Testis (tissue), 3 donors: ENCODE measurements around the gene CNTFR. TPM values are rescaled to one million over a fixed set of nuclear protein-coding genes. Genes with fewer than 3 reads are reported as not detected.

Experiments used
- DNase-seq: peaks from one replicate; pipeline ENCODE4 v3.0.0-alpha.2; 2019
- H3K27ac ChIP-seq, 2 donors: fragments of 200-600 bp; sonication (generic); one replicate each; pipeline ENCODE4 v1.5.1; 2019
- H3K27me3 ChIP-seq: fragments of 200-600 bp; sonication (generic); one replicate; pipeline ENCODE4 v1.5.1; 2019
- H3K36me3 ChIP-seq: fragments of 200-600 bp; sonication (generic); one replicate; pipeline ENCODE4 v1.5.1; 2017; ENCODE audit warnings: low read depth; ENCODE audit errors: missing control alignments
- H3K4me1 ChIP-seq: fragments of 200-600 bp; sonication (generic); one replicate; pipeline ENCODE4 v1.5.1; 2019
- H3K4me3 ChIP-seq, 2 donors: fragments of 200-600 bp; sonication (generic); one replicate each; pipeline ENCODE4 v1.5.1; 2017 to 2019
- H3K9me3 ChIP-seq: fragments of 200-600 bp; sonication (generic); one replicate; pipeline ENCODE4 v1.5.1; 2017
- POLR2A ChIP-seq: fragments of 450-650 bp; IDR thresholded peaks from one replicate; pipeline ENCODE4 v1.6.1; 2017; ENCODE audit warnings: antibody characterized with exemption, mild to moderate bottlenecking, moderate library complexity
- WGBS, 2 donors: methylation state at CpG; one replicate each; pipeline ENCODE4 v1.1.5; 2018; 5-methylcytosine and 5-hydroxymethylcytosine counted together
- intact Hi-C: fragments of 100-400 bp; cut with DNase I; formaldehyde crosslinking; loops from one replicate; pipeline ENCODE4 v1.15.1; 2023; ENCODE audit warnings: low total_unique reads
- polyA plus RNA-seq: library from polyadenylated mRNA; stranded (reverse); fragments of 350-450 nt; fragmentation: Illumina TruSeq; extraction: RNeasy Lipid Tissue Mini Kit (QIAGEN cat#74804); gene quantifications from one replicate; pipeline ENCODE4 v1.2.3, GENCODE V29; 2014; ENCODE audit warnings: low read depth, low replicate concordance; ENCODE audit not compliant: insufficient read depth
- total RNA-seq, 2 donors: library from RNA; depleted of rRNA; stranded (reverse); fragments of >200 nt; gene quantifications; one replicate each; pipeline ENCODE4 v1.2.3, GENCODE V29; 2016
- TF ChIP-seq, protein P1 (sequence below), 3 experiments: fragments of 450-650 bp in 2 of 3; fragments of 200-600 bp in 1 of 3; sonication (generic) in 1 of 3; IDR thresholded peaks; one replicate each; pipeline ENCODE4 v1.5.1; 2016 to 2019; ENCODE audit warnings: antibody characterized with exemption in 3 of 3, mild to moderate bottlenecking in 2 of 3, moderate library complexity in 1 of 3

CNTFR gene
- total and polyA plus RNA-seq, 3 donors from 2014 or later, result 11.8 to 16.0 (median 16.0) TPM

DNA sequence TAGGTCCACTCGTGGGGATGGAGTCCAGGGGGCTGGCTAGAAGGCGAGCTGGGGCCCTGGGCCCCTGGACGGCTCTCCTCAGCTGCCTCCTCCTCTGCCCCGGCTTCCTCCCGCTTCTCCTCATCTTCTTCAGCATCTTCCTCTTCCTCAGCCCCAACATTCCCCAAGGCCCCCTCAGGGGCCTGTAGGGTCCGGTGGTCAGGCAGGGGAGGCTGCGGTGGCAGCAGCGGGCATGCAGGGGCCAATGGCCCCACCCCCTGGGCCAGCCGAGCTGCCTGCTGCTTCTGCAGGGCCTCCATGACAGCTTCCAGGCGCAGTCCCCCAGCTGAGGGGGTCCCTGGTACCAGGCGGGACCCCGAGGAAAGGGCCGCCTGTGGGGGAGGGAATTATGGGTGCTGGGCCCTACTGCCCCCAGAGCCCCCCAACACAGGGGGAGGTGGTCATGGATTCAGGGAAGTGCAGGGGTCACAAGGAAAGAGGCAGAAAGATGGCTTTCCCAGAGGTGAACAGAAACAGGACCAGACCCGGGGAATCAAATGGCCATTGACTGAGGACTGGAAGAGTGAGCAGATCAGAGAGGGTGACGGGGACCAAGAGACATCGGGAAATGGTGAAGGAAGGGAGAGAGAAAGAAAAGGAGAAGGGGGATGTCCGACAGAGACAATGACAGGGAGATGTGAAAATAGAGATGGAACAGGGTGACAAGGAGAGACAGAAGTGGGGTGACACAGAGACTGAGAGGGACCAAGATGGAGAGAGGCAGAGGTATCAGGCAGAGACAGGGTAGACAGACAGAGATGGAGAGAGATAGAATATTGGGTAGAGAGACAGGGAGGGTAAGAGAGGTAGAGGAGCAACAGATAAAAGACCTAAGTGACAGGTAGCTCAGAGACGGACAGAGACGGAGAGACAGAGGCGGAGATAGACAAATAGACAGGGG, 38.5 kb upstream of the CNTFR start:
- DNase-seq, result no peak
- peak overlapping the region; percentile 31 to 40 for H3K4me3 ChIP-seq
- no peak overlapping the region for H3K27ac ChIP-seq
- WGBS, 2 donors, result 39 to 44% methylated on average over 20 of the region's 20 CpGs
- intact Hi-C loops, result no loop called here
- H3K4me1 ChIP-seq, result peaks cover 22% of the 10 kb centered on the region
- TF ChIP-seq, protein P1, sequence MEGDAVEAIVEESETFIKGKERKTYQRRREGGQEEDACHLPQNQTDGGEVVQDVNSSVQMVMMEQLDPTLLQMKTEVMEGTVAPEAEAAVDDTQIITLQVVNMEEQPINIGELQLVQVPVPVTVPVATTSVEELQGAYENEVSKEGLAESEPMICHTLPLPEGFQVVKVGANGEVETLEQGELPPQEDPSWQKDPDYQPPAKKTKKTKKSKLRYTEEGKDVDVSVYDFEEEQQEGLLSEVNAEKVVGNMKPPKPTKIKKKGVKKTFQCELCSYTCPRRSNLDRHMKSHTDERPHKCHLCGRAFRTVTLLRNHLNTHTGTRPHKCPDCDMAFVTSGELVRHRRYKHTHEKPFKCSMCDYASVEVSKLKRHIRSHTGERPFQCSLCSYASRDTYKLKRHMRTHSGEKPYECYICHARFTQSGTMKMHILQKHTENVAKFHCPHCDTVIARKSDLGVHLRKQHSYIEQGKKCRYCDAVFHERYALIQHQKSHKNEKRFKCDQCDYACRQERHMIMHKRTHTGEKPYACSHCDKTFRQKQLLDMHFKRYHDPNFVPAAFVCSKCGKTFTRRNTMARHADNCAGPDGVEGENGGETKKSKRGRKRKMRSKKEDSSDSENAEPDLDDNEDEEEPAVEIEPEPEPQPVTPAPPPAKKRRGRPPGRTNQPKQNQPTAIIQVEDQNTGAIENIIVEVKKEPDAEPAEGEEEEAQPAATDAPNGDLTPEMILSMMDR (IDR thresholded peaks at IDR 0.05), result no peak
- no peak for TF ChIP-seq POLR2A
- no peaks in the 10 kb centered on the region for H3K27me3 ChIP-seq
- H3K9me3 ChIP-seq, result no peaks in the 10 kb centered on the region
- H3K36me3 ChIP-seq, result no peaks in the 10 kb centered on the region

DNA sequence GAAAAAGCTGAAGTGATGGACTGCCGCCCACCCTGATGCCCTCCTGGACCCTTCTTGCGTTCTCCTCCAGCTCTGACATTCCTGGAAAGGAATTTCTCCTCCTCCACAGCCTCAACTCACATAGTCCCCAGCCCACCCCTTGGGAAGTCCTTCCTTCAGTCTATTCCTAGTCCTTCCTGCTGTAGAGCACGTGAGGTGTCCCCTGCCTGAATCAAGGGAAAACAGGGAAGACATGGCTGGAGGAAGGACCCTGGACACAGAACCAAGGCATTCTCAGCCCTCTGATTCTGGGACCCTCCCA, 35.6 kb upstream of the CNTFR start:
- Histone ChIP-seq H3K27ac (no peak overlapping the region), H3K4me3 (no peak overlapping the region), H3K9me3 (no peaks in the 10 kb centered on the region), H3K27me3 (no peaks in the 10 kb centered on the region), H3K36me3 (no peaks in the 10 kb centered on the region), H3K4me1 (peaks cover 22% of the 10 kb centered on the region)
- TF ChIP-seq POLR2A, result no peak
- TF ChIP-seq, protein P1 (IDR thresholded peaks at IDR 0.05), result no peak
- intact Hi-C loops, result no loop called here
- no peak for DNase-seq
- 64 to 71% methylated on average over 3 of the region's 3 CpGs for WGBS, 2 donors

DNA sequence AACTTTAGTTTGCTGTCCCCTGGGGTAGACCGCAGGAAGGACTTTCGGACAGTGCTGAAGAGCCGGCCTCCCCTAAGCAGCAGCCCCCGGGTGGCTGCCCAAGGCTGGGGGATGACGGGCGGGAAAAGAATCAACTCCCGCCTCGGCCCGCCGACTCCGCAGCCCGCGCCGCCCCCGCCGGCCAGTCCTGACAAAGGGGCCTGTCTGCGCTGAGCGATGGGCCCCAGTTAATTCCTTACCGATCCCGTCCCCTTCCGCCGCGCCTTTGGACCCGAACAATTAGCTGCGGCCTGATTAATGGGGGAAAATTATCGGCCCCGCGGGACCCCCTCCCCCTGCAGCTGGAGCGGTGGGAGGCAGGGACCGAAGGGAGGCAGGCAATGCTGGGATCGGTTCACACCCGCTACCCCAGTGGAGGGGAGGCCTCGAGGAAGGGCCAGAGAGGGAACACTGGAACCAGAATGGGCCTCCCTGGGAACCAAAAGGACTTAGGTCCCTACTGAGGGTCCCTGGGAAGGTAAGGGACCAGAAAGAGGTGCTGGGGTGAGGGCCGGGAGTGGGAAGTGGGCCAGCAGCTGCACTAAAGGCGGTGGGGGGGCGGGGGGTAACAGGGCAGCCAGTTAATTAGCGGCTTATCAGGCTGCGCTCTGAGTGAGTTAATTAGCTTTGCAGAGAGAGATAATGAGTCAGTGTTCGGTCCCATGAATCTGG, 35.1 kb upstream of the CNTFR start:
- Histone ChIP-seq H3K36me3 (no peaks in the 10 kb centered on the region), H3K9me3 (no peaks in the 10 kb centered on the region), H3K4me1 (peaks cover 22% of the 10 kb centered on the region), H3K27me3 (no peaks in the 10 kb centered on the region), H3K27ac (no peak overlapping the region), H3K4me3 (no peak overlapping the region)
- 10 to 14% methylated on average over 27 to 39 of the region's 39 CpGs for WGBS, 2 donors
- TF ChIP-seq, protein P1 (IDR thresholded peaks at IDR 0.05), result no peak
- no peak for TF ChIP-seq POLR2A
- DNase-seq, result no peak
- intact Hi-C loops, result no loop called here

DNA sequence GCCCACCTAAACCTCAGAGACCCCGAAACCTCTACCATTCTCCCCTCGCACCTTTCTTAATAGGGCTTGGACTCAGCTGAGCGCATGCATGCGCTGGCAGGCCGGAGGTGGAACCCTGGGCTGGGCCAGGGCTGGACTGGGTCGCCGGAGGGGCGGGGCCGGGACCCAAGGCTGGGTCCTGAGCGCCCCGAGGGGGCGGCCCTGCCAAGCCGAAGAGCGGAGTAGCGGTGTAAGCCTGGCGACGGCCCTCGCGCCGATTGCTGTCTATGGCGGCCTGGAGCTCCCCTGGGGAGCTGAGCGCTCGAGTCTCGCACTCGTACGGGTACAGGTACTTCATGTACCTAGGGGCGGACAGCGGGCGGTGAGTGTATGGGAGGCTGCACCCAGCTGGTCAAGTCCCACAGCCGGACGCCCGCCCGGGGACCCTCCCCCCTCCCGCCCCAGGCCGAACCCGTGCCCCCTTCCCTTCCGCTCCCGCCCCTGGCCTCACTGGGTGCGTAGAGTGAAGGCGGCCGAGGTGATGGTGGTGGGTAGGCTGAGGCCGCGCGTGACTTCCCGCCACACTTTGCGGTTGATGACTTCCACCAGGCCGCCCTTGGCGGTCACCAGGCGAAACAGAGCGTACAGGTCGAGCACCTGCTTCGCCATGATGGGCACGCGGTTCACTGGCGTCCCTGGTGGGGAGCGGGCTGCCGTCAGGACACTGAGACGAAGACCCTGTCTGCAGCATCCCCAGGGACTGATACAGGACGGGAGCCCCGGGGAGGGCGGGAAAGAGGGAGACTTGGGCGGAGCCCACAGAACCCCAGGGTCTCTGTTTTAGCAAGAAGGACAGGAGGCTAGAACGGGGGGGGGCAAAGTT, 34.1 kb upstream of the CNTFR start:
- Histone ChIP-seq H3K4me3 (peak overlapping the region in 1 of 2 donors; percentile 38), H3K27me3 (no peaks in the 10 kb centered on the region), H3K27ac (no peak overlapping the region), H3K36me3 (no peaks in the 10 kb centered on the region), H3K9me3 (no peaks in the 10 kb centered on the region), H3K4me1 (peaks cover 24% of the 10 kb centered on the region)
- WGBS, 2 donors, result 9 to 11% methylated on average over 25 to 63 of the region's 63 CpGs
- no peak for DNase-seq
- no peak for TF ChIP-seq POLR2A
- TF ChIP-seq, protein P1 (IDR thresholded peaks at IDR 0.05), result no peak
- intact Hi-C loops, result no loop called here
